HT-29 (cell line): Measurements from ENCODE around the gene MDP1. TPM values are rescaled to one million over a fixed set of nuclear protein-coding genes. Genes with fewer than 3 reads are reported as not detected.

Experiments
- DNase-seq: peaks from one replicate; pipeline ENCODE4 v3.0.0-alpha.2; 2015; ENCODE audit warnings: low spot score
- total RNA-seq: library from RNA; depleted of rRNA; stranded (reverse); fragments of >200 nt; shearing (Covaris generic); gene quantifications from 2 replicates; pipeline ENCODE4 v1.2.3, GENCODE V29; 2014

The MDP1 gene
- total RNA-seq, 1 experiment from 2014 or later = 16.3 TPM

GRCh38 chr14:24182110-24182882 lies 33.6 kb downstream of the MDP1 start:
- DNase-seq = no peak

- DNase-seq = no peak
Observed at GRCh38 chr14:24181371-24182077, 34.3 kb downstream of the MDP1 start.

- DNase-seq = no peak
Observed at GRCh38 chr14:24179961-24180796, 35.7 kb downstream of the MDP1 start.

- DNase-seq = no peak
Observed at GRCh38 chr14:24179294-24179960, 36.4 kb downstream of the MDP1 start.

GRCh38 chr14:24178399-24179178 lies 37.3 kb downstream of the MDP1 start:
- no peak for DNase-seq

- no peak for DNase-seq
Observed at GRCh38 chr14:24177891-24178290, 38.0 kb downstream of the MDP1 start.

GRCh38 chr14:24177041-24177825 lies 38.6 kb downstream of the MDP1 start:
- no peak for DNase-seq

GRCh38 chr14:24176599-24176998 lies 39.3 kb downstream of the MDP1 start:
- no peak for DNase-seq

- no peak for DNase-seq
Observed at GRCh38 chr14:24172871-24173281, 43.0 kb downstream of the MDP1 start.

- no peak for DNase-seq
Observed at GRCh38 chr14:24172261-24172860, 43.5 kb downstream of the MDP1 start.

- no peak for DNase-seq
Observed at GRCh38 chr14:24171422-24172260, 44.2 kb downstream of the MDP1 start, which contains the start of gene REC8. REC8 (plus strand) TSS chr14:24172080; CDS start chr14:24172553, 473 bp downstream.

GRCh38 chr14:24167469-24168114 lies 48.3 kb downstream of the MDP1 start:
- no peak for DNase-seq

GRCh38 chr14:24165785-24166184 lies 50.1 kb downstream of the MDP1 start:
- DNase-seq = no peak

GRCh38 chr14:24164518-24164991 lies 51.3 kb downstream of the MDP1 start:
- no peak for DNase-seq
